T-cell (primary cell): Measurements from ENCODE around the gene NEUROD4. TPM values are rescaled to one million over a fixed set of nuclear protein-coding genes. Genes with fewer than 3 reads are reported as not detected.
A peak's percentile ranks its signal among the peaks of the same experiment; 100 is the strongest.

Experiments
- ATAC-seq, 4 experiments: fragments of 200-7000 bp in 3 of 4; fragments of 150-1000 bp in 1 of 4; cut with Tn5 transposase; replicated peaks in 1 of 4; 1 replicate in 3 of 4; 2 replicates in 1 of 4; pipeline ENCODE4 v1.10.0; 2021; ENCODE audit warnings: moderate library complexity in 3 of 4, mild to moderate bottlenecking in 2 of 4, moderate number of reproducible peaks in 1 of 4
- CTCF ChIA-PET, 2 donors: fragments of 300-600 bp; sonication (Branson Sonifier 250); formaldehyde crosslinking; loops; one replicate each; lab custom pipeline; 2022; ENCODE audit warnings: antibody characterized with exemption in 2 of 2; lab: Charles Lee
- POLR2A ChIA-PET, 2 donors: fragments of 300-600 bp; sonication (Branson Sonifier 250); formaldehyde crosslinking; loops; one replicate each; lab custom pipeline; 2022; ENCODE audit warnings: antibody characterized with exemption in 2 of 2; lab: Charles Lee
- DNase-seq, 35 experiments: peaks; one replicate each; pipeline versions ENCODE4 v3.0.0 to v3.0.0-alpha.2; 2013 to 2023
- H3K27ac ChIP-seq: one replicate; pipeline ENCODE4 v1.5.1; 2013; ENCODE audit warnings: low read length
- H3K27me3 ChIP-seq, 2 experiments: replicated peaks in 1 of 2; 1 replicate in 1 of 2; 2 replicates in 1 of 2; pipeline versions ENCODE4 v1.6.1 to v1.7.0; 2013; ENCODE audit warnings: low read length in 1 of 2, mixed read lengths in 1 of 2; ENCODE audit not compliant: control insufficient read depth in 2 of 2, insufficient read depth in 2 of 2; ENCODE audit errors: extremely low read depth in 1 of 2
- H3K36me3 ChIP-seq, 2 donors: 1 replicate in 1 of 2; 2 replicates in 1 of 2; pipeline versions ENCODE4 v1.6.1 to v1.7.0; 2013; ENCODE audit warnings: low read length in 1 of 2; ENCODE audit not compliant: control insufficient read depth in 2 of 2, insufficient read depth in 1 of 2; ENCODE audit errors: extremely low read depth in 1 of 2
- H3K4me1 ChIP-seq, 2 experiments: 1 replicate in 1 of 2; 2 replicates in 1 of 2; pipeline versions ENCODE4 v1.6.1 to v1.7.0; 2013; ENCODE audit warnings: low read length in 2 of 2, mixed read lengths in 1 of 2; ENCODE audit not compliant: insufficient read depth in 2 of 2, control insufficient read depth in 1 of 2; ENCODE audit errors: extremely low read depth in 1 of 2
- H3K4me3 ChIP-seq, 2 donors: 1 replicate in 1 of 2; 2 replicates in 1 of 2; pipeline versions ENCODE4 v1.5.1 to v1.7.0; 2013; ENCODE audit warnings: mild to moderate bottlenecking in 2 of 2, low read length in 1 of 2, moderate library complexity in 1 of 2; ENCODE audit not compliant: control insufficient read depth in 1 of 2; ENCODE audit errors: extremely low read depth in 1 of 2
- H3K9me3 ChIP-seq: 2 replicates; pipeline ENCODE4 v1.7.0; 2013
- H3K27ac Mint-ChIP-seq, 2 donors: one replicate each; pipeline ENCODE4 v1.8.0; 2020 to 2021; ENCODE audit warnings: mild to moderate bottlenecking in 2 of 2, mixed read lengths in 2 of 2
- H3K27me3 Mint-ChIP-seq, 2 donors: one replicate each; pipeline ENCODE4 v1.8.0; 2021 to 2022; ENCODE audit warnings: mixed read lengths in 2 of 2
- H3K36me3 Mint-ChIP-seq: one replicate; pipeline ENCODE4 v1.8.0; 2021; ENCODE audit warnings: mixed read lengths
- H3K4me1 Mint-ChIP-seq, 3 donors: one replicate each; pipeline ENCODE4 v1.8.0; 2020 to 2022; ENCODE audit warnings: mixed read lengths in 3 of 3, mild to moderate bottlenecking in 1 of 3
- H3K4me3 Mint-ChIP-seq, 3 donors: one replicate each; pipeline ENCODE4 v1.8.0; 2020 to 2022; ENCODE audit warnings: mild to moderate bottlenecking in 3 of 3, mixed read lengths in 3 of 3, moderate library complexity in 3 of 3
- H3K9me3 Mint-ChIP-seq, 3 donors: one replicate each; pipeline ENCODE4 v1.8.0; 2020 to 2022; ENCODE audit warnings: mixed read lengths in 3 of 3
- WGBS: methylation state at CpG from one replicate; pipeline ENCODE4 v1.1.5; 2013; ENCODE audit warnings: missing lambda C conversion rate; ENCODE audit not compliant: insufficient coverage; 5-methylcytosine and 5-hydroxymethylcytosine counted together
- total RNA-seq, 35 experiments: library from RNA in 6 of 35; stranded (reverse) in 6 of 35; fragments of 120-200 nt in 1 of 35; gene quantifications; one replicate each; pipeline versions ENCODE4 v1.2.1 to v1.2.4 and lab custom pipeline; 2013 to 2026

NEUROD4 gene
- total RNA-seq, 5 donors from 2014 or later (not counting 1 experiment from before 2014, with no cell fraction given): 0.06 TPM; not detected in 4

- H3K4me1 ChIP-seq: peaks cover 53 to 75% of the 10 kb centered on the region in 2 experiments
- ATAC-seq (no peak), DNase-seq (no peak)
- WGBS: 51% methylated on average over 2 of the region's 3 CpGs
- Mint-ChIP-seq H3K4me1 (peaks cover 96 to 99% (median 98%) of the 10 kb centered on the region in 3 donors), H3K9me3 (no peaks in the 10 kb centered on the region), H3K4me3 (peak overlapping the region; percentile 90 to 92 (median 91)), H3K27ac (peak overlapping the region; percentile 92 to 98), H3K36me3 (peaks cover 80% of the 10 kb centered on the region), H3K27me3 (no peaks in the 10 kb centered on the region)
- H3K36me3 ChIP-seq: peaks cover 0 to 40% of the 10 kb centered on the region in 2 donors
- peak overlapping the region in 1 of 2 donors; percentile 27 for H3K4me3 ChIP-seq
- peak overlapping the region; percentile 13 for H3K27ac ChIP-seq
- H3K27me3 ChIP-seq: no peaks in the 10 kb centered on the region
- ChIA-PET POLR2A (no interaction called here), CTCF (interaction anchor here (0.6 to 2.4 kb wide), 5 partner anchors 8 to 900 kb away, joined by 3 to 17 read pairs (median 4); no protein-coding TSS in a partner anchor)
- H3K9me3 ChIP-seq: no peaks in the 10 kb centered on the region
These were observed 42.6 kb upstream of the NEUROD4 start for GRCh38 chr12:54977155-54977554.

- ATAC-seq (peak; percentile 29 to 63 (median 58)), DNase-seq (peak in 1 of 35 experiments; percentile 33)
- peak overlapping the region; percentile 92 to 98 for H3K27ac Mint-ChIP-seq
- peak overlapping the region; percentile 90 to 92 (median 91) for H3K4me3 Mint-ChIP-seq
- no peaks in the 10 kb centered on the region for H3K27me3 Mint-ChIP-seq
- no peaks in the 10 kb centered on the region for H3K27me3 ChIP-seq
- peaks cover 96 to 99% (median 98%) of the 10 kb centered on the region in 3 donors for H3K4me1 Mint-ChIP-seq
- peaks cover 53 to 77% of the 10 kb centered on the region in 2 experiments for H3K4me1 ChIP-seq
- H3K36me3 Mint-ChIP-seq: peaks cover 82% of the 10 kb centered on the region
- peak overlapping the region; percentile 29 for H3K27ac ChIP-seq
- H3K9me3 ChIP-seq: no peaks in the 10 kb centered on the region
- WGBS: 0% methylated on average over 1 of the region's 5 CpGs
- H3K36me3 ChIP-seq: peaks cover 0 to 34% of the 10 kb centered on the region in 2 donors
- H3K4me3 ChIP-seq: peak overlapping the region in 1 of 2 donors; percentile 19
- H3K9me3 Mint-ChIP-seq: no peaks in the 10 kb centered on the region
- POLR2A ChIA-PET: interaction anchor here (0.7 kb wide), 2 partner anchors 9 to 10 kb away, joined by 3 read pairs; no protein-coding TSS in a partner anchor
- CTCF ChIA-PET: interaction anchor here (0.7 to 2.4 kb wide), 4 partner anchors 10 to 18 kb away, joined by 3 to 17 read pairs (median 4); no protein-coding TSS in a partner anchor
These were observed 41.9 kb upstream of the NEUROD4 start for GRCh38 chr12:54977857-54978256.

- Mint-ChIP-seq H3K36me3 (peaks cover 73% of the 10 kb centered on the region), H3K27ac (peak overlapping the region; percentile 92 to 98), H3K4me3 (peak overlapping the region; percentile 90 to 92 (median 91)), H3K27me3 (no peaks in the 10 kb centered on the region), H3K9me3 (no peaks in the 10 kb centered on the region), H3K4me1 (peaks cover 80 to 95% (median 94%) of the 10 kb centered on the region in 3 donors)
- DNase-seq: peak in 27 of 35 experiments; percentile 23 to 61 (median 37)
- WGBS: 14% methylated on average over 5 of the region's 5 CpGs
- Histone ChIP-seq H3K9me3 (no peaks in the 10 kb centered on the region), H3K27ac (peak overlapping the region; percentile 29), H3K4me3 (peak overlapping the region; percentile 42 to 58), H3K4me1 (peaks cover 48 to 66% of the 10 kb centered on the region in 2 experiments), H3K27me3 (no peaks in the 10 kb centered on the region), H3K36me3 (peaks cover 0 to 16% of the 10 kb centered on the region in 2 donors)
- ATAC-seq: peak in 2 of 4 experiments; percentile 25 to 28
- POLR2A ChIA-PET: interaction anchor here (0.6 to 1.0 kb wide), 2 partner anchors 13 to 125 kb away, joined by 3 to 4 read pairs; no protein-coding TSS in a partner anchor
- CTCF ChIA-PET: interaction anchor here in 1 of 2 donors (0.7 to 1.8 kb wide), 5 partner anchors 11 to 250 kb away, joined by 4 to 11 read pairs (median 6); no protein-coding TSS in a partner anchor
These were observed 39.4 kb upstream of the NEUROD4 start for GRCh38 chr12:54980341-54980740.

- DNase-seq: peak in 2 of 35 experiments; percentile 12 to 56
- WGBS: no CpG with 5 or more reads among the region's 2 CpGs
- ChIA-PET POLR2A (interaction anchor here in 1 of 2 donors (1.2 kb wide), 1 partner anchor 12 kb away, joined by 3 read pairs; no protein-coding TSS in a partner anchor), CTCF (interaction anchor here (0.5 to 3.8 kb wide), 6 partner anchors 11 to 90 kb away, joined by 3 to 35 read pairs (median 4); no protein-coding TSS in a partner anchor)
- H3K27me3 ChIP-seq: no peaks in the 10 kb centered on the region
- Mint-ChIP-seq H3K27me3 (no peaks in the 10 kb centered on the region), H3K9me3 (no peaks in the 10 kb centered on the region), H3K4me1 (peaks cover 79 to 95% (median 93%) of the 10 kb centered on the region in 3 donors), H3K4me3 (peak overlapping the region; percentile 90 to 92 (median 91)), H3K27ac (peak overlapping the region; percentile 92 to 98), H3K36me3 (peaks cover 63% of the 10 kb centered on the region)
- ATAC-seq: no peak
- peaks cover 42 to 68% of the 10 kb centered on the region in 2 experiments for H3K4me1 ChIP-seq
- H3K4me3 ChIP-seq: peak overlapping the region; percentile 69 to 80
- H3K27ac ChIP-seq: peak overlapping the region; percentile 94
- H3K36me3 ChIP-seq: peaks cover 0 to 12% of the 10 kb centered on the region in 2 donors
- H3K9me3 ChIP-seq: no peaks in the 10 kb centered on the region
These were observed 38.0 kb upstream of the NEUROD4 start for GRCh38 chr12:54981796-54982195.

GRCh38 chr12:54983536-54984101 is 36.2 kb upstream of the NEUROD4 start:
- H3K9me3 Mint-ChIP-seq: no peaks in the 10 kb centered on the region
- H3K4me1 ChIP-seq: peaks cover 40 to 62% of the 10 kb centered on the region in 2 experiments
- WGBS: 0% methylated on average over 1 of the region's 2 CpGs
- H3K27me3 Mint-ChIP-seq: no peaks in the 10 kb centered on the region
- H3K36me3 Mint-ChIP-seq: peaks cover 49% of the 10 kb centered on the region
- H3K27me3 ChIP-seq: no peaks in the 10 kb centered on the region
- peaks cover 75 to 92% (median 90%) of the 10 kb centered on the region in 3 donors for H3K4me1 Mint-ChIP-seq
- peak overlapping the region; percentile 94 for H3K27ac ChIP-seq
- DNase-seq: peak in 5 of 35 experiments; percentile 20 to 47 (median 37)
- POLR2A ChIA-PET: no interaction called here
- no peak for ATAC-seq
- CTCF ChIA-PET: interaction anchor here (0.7 to 3.8 kb wide), 4 partner anchors 9 to 89 kb away, joined by 3 to 35 read pairs (median 12); no protein-coding TSS in a partner anchor
- H3K27ac Mint-ChIP-seq: peak overlapping the region; percentile 92 to 98
- peaks cover 0 to 10% of the 10 kb centered on the region in 2 donors for H3K36me3 ChIP-seq
- peak overlapping the region; percentile 90 to 92 (median 91) for H3K4me3 Mint-ChIP-seq
- no peaks in the 10 kb centered on the region for H3K9me3 ChIP-seq
- peak overlapping the region; percentile 69 to 80 for H3K4me3 ChIP-seq
